ENCODE data around the gene BRIP1.

DNA sequence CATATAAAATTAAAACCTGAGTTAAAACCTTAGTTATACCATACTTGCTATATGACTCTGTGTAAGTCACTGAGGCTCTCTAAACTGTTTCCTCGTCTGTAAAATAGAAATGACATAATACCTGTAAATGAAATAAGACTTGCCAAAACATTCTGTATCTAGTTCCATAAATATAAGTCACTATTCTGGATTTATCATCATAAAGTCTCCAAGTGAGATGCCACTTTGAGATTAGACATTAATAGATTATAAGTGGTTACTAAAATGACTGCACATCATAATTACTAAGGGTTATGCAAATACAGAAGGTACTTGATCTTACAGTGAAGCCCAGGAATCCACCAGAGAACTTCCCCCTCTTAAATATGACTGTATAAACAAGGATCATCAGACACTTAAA, 12.0 kb upstream of the BRIP1 start:
- TF ChIP-seq, protein P1, sequence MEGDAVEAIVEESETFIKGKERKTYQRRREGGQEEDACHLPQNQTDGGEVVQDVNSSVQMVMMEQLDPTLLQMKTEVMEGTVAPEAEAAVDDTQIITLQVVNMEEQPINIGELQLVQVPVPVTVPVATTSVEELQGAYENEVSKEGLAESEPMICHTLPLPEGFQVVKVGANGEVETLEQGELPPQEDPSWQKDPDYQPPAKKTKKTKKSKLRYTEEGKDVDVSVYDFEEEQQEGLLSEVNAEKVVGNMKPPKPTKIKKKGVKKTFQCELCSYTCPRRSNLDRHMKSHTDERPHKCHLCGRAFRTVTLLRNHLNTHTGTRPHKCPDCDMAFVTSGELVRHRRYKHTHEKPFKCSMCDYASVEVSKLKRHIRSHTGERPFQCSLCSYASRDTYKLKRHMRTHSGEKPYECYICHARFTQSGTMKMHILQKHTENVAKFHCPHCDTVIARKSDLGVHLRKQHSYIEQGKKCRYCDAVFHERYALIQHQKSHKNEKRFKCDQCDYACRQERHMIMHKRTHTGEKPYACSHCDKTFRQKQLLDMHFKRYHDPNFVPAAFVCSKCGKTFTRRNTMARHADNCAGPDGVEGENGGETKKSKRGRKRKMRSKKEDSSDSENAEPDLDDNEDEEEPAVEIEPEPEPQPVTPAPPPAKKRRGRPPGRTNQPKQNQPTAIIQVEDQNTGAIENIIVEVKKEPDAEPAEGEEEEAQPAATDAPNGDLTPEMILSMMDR (conservative IDR thresholded peaks at IDR 0.05; ENCODE audit: low read depth, low read length): no peak
- TF ChIP-seq EZH2 (IDR thresholded peaks at IDR 0.05; ENCODE audit: borderline replicate concordance, low read depth, low read length, poor library complexity, severe bottlenecking): no peak

Measured in A673 (cell line).